HEK293T (cell line): ENCODE results near the gene SLC7A9.

Source experiments
- NFRKB ChIP-seq: fragments of 450-650 bp; IDR thresholded peaks from 2 replicates; pipeline ENCODE4 v1.6.1; 2016; ENCODE audit warnings: mild to moderate bottlenecking, moderate library complexity
- TARDBP ChIP-seq: fragments of 450-650 bp; IDR thresholded peaks from 2 replicates; pipeline ENCODE4 v1.6.1; 2016

- TF ChIP-seq NFRKB (no peak), TARDBP (no peak)
These were observed 6.8 kb upstream of the SLC7A9 start for GRCh38 chr19:32876236-32876918.
